Measurements from ENCODE around the gene GPR160. TPM values are rescaled to one million over a fixed set of nuclear protein-coding genes. Genes with fewer than 3 reads are reported as not detected.

The GPR160 gene
- polyA plus RNA-seq, 3 donors, result 10.0 to 19.7 (median 11.5) TPM

DNA sequence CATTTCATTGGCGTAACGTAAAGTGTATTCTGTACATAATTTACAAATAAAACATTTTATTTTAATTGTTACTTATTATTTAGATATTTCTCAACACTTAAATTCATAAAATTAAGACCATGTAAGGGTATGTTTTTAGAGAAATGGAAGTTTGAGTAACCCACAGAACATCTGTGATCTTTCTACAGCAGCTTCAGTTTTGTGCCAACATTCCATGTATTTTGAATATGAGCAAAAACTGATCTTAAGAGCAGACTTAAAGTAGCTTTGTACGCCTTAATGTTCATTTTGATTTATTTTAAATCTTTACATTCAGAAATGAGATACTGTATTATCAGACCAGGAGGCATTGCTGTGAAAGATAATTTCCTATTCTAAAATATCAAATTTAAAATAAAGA, 44.0 kb upstream of the GPR160 start:
- Histone ChIP-seq H3K79me2 (ENCODE audit: insufficient read depth, low read length) (no peaks in the 10 kb centered on the region), H3K4me1 (ENCODE audit: control insufficient read depth in 1 of 2, insufficient read depth in 2 of 2, low read length in 2 of 2) (peaks cover 8 to 12% of the 10 kb centered on the region in 2 donors), H3K9me3 (replicated peaks in 1 of 2; ENCODE audit: control insufficient read depth in 1 of 2, insufficient read depth in 1 of 2, low read length in 2 of 2) (no peaks in the 10 kb centered on the region), H3K9ac (ENCODE audit: insufficient read depth, low read length, poor library complexity, severe bottlenecking) (no peak overlapping the region), H2AFZ (ENCODE audit: insufficient read depth, low read depth, low read length, poor library complexity, severe bottlenecking) (no peak overlapping the region), H3K4me2 (replicated peaks; ENCODE audit: extremely low read depth, low read length, poor library complexity, severe bottlenecking) (no peak overlapping the region), H4K20me1 (ENCODE audit: insufficient read depth, low read length) (no peaks in the 10 kb centered on the region), H3K36me3 (replicated peaks in 1 of 2; ENCODE audit: control insufficient read depth in 1 of 2, insufficient read depth in 2 of 2, low read length in 2 of 2) (peaks cover 42 to 76% of the 10 kb centered on the region in 2 donors), H3K27me3 (ENCODE audit: control insufficient read depth in 2 of 2, insufficient read depth in 2 of 2, low read length in 2 of 2) (no peaks in the 10 kb centered on the region), H3K27ac (ENCODE audit: low read depth in 1 of 2, low read length in 2 of 2) (no peak overlapping the region), H3K4me3 (replicated peaks in 1 of 3; ENCODE audit: low read depth in 2 of 3, low read length in 3 of 3) (no peak overlapping the region)
- H3K27me3 Mint-ChIP-seq (ENCODE audit: low read depth in 3 of 3), result no peaks in the 10 kb centered on the region
- peaks cover 10% of the 10 kb centered on the region for H3K4me1 Mint-ChIP-seq
- no peaks in the 10 kb centered on the region for H3K9me3 Mint-ChIP-seq
- no peak overlapping the region for H3K27ac Mint-ChIP-seq
- intact Hi-C loops (cut with micrococcal nuclease), result loop anchor here in 1 of 2 donors (10.0 kb wide), 1 partner anchor 51 kb away; no protein-coding TSS in a partner anchor
- TF ChIP-seq, protein P1, sequence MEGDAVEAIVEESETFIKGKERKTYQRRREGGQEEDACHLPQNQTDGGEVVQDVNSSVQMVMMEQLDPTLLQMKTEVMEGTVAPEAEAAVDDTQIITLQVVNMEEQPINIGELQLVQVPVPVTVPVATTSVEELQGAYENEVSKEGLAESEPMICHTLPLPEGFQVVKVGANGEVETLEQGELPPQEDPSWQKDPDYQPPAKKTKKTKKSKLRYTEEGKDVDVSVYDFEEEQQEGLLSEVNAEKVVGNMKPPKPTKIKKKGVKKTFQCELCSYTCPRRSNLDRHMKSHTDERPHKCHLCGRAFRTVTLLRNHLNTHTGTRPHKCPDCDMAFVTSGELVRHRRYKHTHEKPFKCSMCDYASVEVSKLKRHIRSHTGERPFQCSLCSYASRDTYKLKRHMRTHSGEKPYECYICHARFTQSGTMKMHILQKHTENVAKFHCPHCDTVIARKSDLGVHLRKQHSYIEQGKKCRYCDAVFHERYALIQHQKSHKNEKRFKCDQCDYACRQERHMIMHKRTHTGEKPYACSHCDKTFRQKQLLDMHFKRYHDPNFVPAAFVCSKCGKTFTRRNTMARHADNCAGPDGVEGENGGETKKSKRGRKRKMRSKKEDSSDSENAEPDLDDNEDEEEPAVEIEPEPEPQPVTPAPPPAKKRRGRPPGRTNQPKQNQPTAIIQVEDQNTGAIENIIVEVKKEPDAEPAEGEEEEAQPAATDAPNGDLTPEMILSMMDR (IDR thresholded peaks at IDR 0.05), result no peak
- no peak for DNase-seq
- WGBS (ENCODE audit: insufficient coverage), result no CpG with 5 or more reads among the region's 3 CpGs
- peaks cover 22 to 26% of the 10 kb centered on the region in 2 donors for H3K36me3 Mint-ChIP-seq
- no peak overlapping the region for H3K4me3 Mint-ChIP-seq

DNA sequence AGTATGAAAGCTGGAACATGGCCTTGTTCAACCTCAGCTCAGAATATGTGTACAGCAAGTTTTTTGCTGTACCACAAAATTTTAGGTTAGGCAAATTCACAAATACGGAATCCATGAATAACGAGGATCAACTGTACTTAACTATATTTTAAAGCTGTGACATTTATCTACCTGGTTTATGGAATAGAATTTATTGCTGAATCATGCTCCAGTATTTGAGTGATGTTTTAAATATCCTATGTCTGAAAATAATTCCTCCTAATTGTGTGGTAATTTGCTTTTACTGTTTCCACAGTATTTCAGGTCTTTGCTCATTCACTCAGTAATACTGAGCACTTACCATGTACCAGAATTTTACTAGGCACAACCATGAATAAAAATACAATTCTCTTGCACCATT, 41.7 kb upstream of the GPR160 start:
- H3K27ac Mint-ChIP-seq, result no peak overlapping the region
- Histone ChIP-seq H3K36me3 (replicated peaks in 1 of 2; ENCODE audit: control insufficient read depth in 1 of 2, insufficient read depth in 2 of 2, low read length in 2 of 2) (peaks cover 25 to 57% of the 10 kb centered on the region in 2 donors), H3K9me3 (replicated peaks in 1 of 2; ENCODE audit: control insufficient read depth in 1 of 2, insufficient read depth in 1 of 2, low read length in 2 of 2) (no peaks in the 10 kb centered on the region), H3K4me2 (replicated peaks; ENCODE audit: extremely low read depth, low read length, poor library complexity, severe bottlenecking) (no peak overlapping the region), H4K20me1 (ENCODE audit: insufficient read depth, low read length) (no peaks in the 10 kb centered on the region), H3K79me2 (ENCODE audit: insufficient read depth, low read length) (no peaks in the 10 kb centered on the region), H3K27me3 (ENCODE audit: control insufficient read depth in 2 of 2, insufficient read depth in 2 of 2, low read length in 2 of 2) (no peaks in the 10 kb centered on the region), H3K9ac (ENCODE audit: insufficient read depth, low read length, poor library complexity, severe bottlenecking) (no peak overlapping the region), H2AFZ (ENCODE audit: insufficient read depth, low read depth, low read length, poor library complexity, severe bottlenecking) (no peak overlapping the region), H3K4me1 (ENCODE audit: control insufficient read depth in 1 of 2, insufficient read depth in 2 of 2, low read length in 2 of 2) (peaks cover 12 to 16% of the 10 kb centered on the region in 2 donors), H3K4me3 (replicated peaks in 1 of 3; ENCODE audit: low read depth in 2 of 3, low read length in 3 of 3) (no peak overlapping the region), H3K27ac (ENCODE audit: low read depth in 1 of 2, low read length in 2 of 2) (no peak overlapping the region)
- H3K27me3 Mint-ChIP-seq (ENCODE audit: low read depth in 3 of 3), result no peaks in the 10 kb centered on the region
- H3K9me3 Mint-ChIP-seq, result peaks cover 0 to 3% (median 0%) of the 10 kb centered on the region in 7 donors
- DNase-seq, result no peak
- peaks cover 17% of the 10 kb centered on the region for H3K4me1 Mint-ChIP-seq
- H3K4me3 Mint-ChIP-seq, result no peak overlapping the region
- intact Hi-C loops (cut with micrococcal nuclease), result loop anchor here in 1 of 2 donors (10.0 kb wide), 1 partner anchor 49 kb away; no protein-coding TSS in a partner anchor
- H3K36me3 Mint-ChIP-seq, result peaks cover 21 to 31% of the 10 kb centered on the region in 2 donors
- WGBS (ENCODE audit: insufficient coverage), result no CpG with 5 or more reads among the region's 2 CpGs
- TF ChIP-seq, protein P1 (IDR thresholded peaks at IDR 0.05), result no peak

All from CD14-positive monocyte (primary cell).